HG02885 (cell line): Measurements from ENCODE around the gene FAHD2A.
A peak's percentile ranks its signal among the peaks of the same experiment; 100 is the strongest.
"Not testable (repeated sequence)": the region's sequence is repeated elsewhere in the genome, so short reads cannot be mapped to it uniquely, and the experiment has no call there.

Experiments used
- ATAC-seq: cut with Tn5 transposase; IDR thresholded peaks from one replicate; pipeline ENCODE4 v1.9.1; 2021; ENCODE audit warnings: mild to moderate bottlenecking; ENCODE audit not compliant: unreplicated experiment, poor library complexity

FAHD2A gene

GRCh38 chr2:95389245-95390119, 13.0 kb upstream of the FAHD2A start:
- peak; percentile 86 for ATAC-seq

DNA sequence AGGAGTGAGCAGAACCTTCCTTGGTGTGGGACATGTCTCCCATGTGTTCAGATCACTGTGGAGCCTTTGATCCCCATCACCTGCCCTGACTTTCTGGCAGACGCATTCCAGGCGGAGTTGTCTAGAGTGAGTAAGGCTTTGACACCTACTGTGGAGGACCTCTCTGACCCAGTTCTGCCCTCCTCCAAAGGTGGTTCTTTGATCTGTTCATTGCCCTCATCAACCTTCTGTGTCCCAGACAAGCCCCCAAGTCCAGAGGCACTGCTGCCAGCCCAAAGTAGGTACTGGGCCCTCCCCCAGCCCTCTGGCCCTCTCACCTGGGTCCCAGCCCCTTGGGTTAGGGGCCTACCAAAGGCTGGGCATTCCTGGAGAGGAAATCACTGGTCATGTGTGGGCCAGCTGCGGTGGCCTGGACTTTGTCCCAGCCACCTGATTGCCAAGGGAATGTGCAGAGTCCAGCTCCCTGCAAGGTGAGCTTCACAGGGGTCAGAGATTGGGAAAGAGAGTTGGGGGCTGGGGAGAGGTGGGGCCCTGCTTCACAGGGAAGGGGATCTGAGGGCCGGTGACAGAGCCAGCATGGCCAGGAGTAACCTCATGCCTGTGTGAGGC, 12.1 kb upstream of the FAHD2A start:
- no peak for ATAC-seq

GRCh38 chr2:95390881-95391321, 11.6 kb upstream of the FAHD2A start:
- no peak for ATAC-seq

DNA sequence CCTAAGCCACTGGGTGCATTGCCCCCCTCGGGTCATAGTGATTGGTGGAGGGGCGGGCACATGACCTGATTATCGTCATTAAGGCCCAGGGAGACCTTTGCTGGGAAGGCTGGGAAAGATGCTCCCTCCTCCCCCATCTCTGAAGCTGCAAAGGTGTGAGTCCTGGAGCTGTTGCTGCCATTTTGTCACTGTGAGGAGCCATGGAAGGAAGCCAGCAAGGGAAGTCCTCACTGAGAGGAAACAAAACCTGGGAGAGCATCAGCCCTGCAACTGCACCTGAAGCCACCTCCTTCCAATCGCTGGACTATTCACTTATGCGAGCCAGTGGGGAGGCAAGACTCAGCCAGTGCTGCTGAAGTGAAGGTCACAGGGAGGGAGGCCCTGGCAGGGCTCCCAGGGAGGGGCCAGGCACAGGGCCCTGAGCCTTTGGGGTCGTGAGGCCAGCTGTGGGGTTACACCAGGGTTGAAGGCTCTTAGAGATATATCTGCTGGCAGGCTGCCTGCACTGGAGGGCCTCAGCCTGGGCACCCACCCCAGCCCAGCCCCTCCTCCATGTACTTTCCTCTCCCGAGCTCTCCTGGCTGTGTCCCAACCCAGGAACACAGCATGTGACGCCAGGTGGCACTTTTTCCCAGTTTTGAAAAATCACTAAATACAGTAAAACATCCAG, 10.7 kb upstream of the FAHD2A start:
- no peak for ATAC-seq

DNA sequence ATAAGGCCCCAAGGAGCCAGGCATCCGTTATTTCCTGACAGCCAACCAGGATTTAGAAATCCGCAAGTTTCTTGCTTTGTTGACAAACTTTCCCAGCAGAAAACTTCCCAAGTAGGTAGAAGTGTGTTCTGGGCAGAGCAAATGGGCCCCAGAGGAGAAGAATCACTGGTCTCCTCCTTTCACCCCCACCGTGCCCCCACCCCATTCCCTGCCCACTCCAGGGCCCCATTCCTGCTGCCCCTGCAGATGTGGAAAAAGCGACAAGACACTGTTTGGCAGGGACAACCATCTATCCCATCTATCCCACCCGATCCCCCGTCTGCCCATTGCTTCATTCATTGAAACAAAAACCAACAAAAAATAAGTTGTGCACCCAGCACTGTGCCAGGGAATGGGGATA, 10.2 kb upstream of the FAHD2A start:
- ATAC-seq: no peak

- no peak for ATAC-seq
Observed at GRCh38 chr2:95392730-95393455, 9.6 kb upstream of the FAHD2A start.

GRCh38 chr2:95393901-95394300, 8.6 kb upstream of the FAHD2A start:
- ATAC-seq: no peak

DNA sequence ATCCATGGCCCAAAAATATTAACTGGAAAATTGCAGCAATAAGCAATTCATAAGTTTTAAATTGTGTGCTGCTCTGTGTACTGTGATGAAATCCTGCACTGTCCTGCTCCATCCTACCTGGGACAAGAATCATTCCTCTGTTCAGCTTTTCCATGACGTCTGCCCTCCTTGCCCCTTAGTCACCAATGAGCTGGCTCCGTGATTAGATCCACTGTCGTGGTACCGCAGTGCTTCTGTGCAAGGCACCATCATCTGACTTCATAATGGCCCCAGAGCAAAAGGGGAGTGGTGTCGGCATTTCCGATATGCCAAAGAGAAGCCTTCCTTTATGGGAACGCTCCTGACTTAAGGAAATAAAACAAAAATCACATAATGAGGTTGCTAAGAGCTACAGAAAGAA, 3.4 kb upstream of the FAHD2A start:
- ATAC-seq: no peak

GRCh38 chr2:95401480-95401879, 1.0 kb upstream of the FAHD2A start:
- no peak for ATAC-seq

DNA sequence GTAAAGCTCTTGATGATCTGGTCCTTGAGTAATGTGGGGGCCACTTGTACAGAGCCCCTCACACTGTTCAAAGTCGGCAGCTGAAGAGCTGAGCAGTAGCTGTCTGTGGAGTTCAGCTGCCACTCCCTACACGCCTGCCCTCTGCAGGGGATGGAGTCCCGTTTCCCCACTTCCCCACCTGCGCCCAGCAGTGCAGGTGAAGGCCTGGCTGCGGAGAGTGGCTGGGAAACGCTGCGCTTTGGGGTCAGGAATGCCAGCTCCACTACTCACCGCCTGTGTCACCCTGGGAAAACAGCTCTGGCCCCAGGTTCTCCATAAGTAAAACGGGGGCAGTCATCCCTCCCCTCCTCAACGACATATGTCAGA, 521 bp upstream of the FAHD2A start:
- ATAC-seq: peak; percentile 20

DNA sequence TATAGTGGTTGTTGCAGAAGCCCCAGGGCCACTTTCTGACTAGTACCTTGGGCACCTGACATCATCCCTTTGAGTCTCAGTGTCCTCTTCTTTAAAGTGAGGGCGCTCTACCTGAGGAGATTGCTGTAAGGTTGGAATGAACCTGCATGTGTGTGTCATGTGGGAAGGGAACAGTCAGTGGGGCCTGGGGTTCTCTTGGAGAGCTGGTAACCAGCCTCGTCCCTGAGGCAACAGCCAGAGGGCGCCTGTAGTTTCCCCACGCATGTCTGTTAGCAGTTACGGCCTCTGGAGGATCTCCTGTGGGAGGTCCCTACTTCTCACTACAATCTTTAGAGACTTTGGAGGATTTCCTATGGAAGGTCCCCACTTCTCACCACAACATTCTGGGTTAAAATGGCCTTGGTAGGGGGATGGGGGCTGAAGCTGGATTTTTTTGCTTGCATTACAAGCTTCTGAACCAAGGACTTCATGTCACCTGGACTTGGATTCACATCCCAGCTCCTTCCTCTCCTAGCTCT, 755 bp downstream of the FAHD2A start:
- peak; percentile 29 for ATAC-seq

- ATAC-seq: not testable (repeated sequence)
Observed at GRCh38 chr2:95403824-95404223, 1.3 kb downstream of the FAHD2A start.

GRCh38 chr2:95404676-95405075, 2.2 kb downstream of the FAHD2A start:
- ATAC-seq: not testable (repeated sequence)

GRCh38 chr2:95411239-95411638, 8.7 kb downstream of the FAHD2A start:
- ATAC-seq: not testable (repeated sequence)

GRCh38 chr2:95414015-95414594, 11.6 kb downstream of the FAHD2A start:
- peak; percentile 88 for ATAC-seq

- ATAC-seq: not testable (repeated sequence)
Observed at GRCh38 chr2:95415138-95415537, 12.6 kb downstream of the FAHD2A start.

GRCh38 chr2:95415561-95415960, 13.1 kb downstream of the FAHD2A start:
- not testable (repeated sequence) for ATAC-seq

GRCh38 chr2:95427196-95427867, 24.8 kb downstream of the FAHD2A start:
- not testable (repeated sequence) for ATAC-seq

GRCh38 chr2:95429748-95430467, 27.4 kb downstream of the FAHD2A start:
- not testable (repeated sequence) for ATAC-seq
